GM21723 (cell line): ENCODE results near the gene SLC6A19.
"Not testable (repeated sequence)": the region's sequence is repeated elsewhere in the genome, so short reads cannot be mapped to it uniquely, and the experiment has no call there.

Experiments used
- ATAC-seq: cut with Tn5 transposase; IDR thresholded peaks from one replicate; pipeline ENCODE4 v1.9.1; 2021; ENCODE audit warnings: mild to moderate bottlenecking, moderate library complexity; ENCODE audit not compliant: unreplicated experiment

The SLC6A19 gene

DNA sequence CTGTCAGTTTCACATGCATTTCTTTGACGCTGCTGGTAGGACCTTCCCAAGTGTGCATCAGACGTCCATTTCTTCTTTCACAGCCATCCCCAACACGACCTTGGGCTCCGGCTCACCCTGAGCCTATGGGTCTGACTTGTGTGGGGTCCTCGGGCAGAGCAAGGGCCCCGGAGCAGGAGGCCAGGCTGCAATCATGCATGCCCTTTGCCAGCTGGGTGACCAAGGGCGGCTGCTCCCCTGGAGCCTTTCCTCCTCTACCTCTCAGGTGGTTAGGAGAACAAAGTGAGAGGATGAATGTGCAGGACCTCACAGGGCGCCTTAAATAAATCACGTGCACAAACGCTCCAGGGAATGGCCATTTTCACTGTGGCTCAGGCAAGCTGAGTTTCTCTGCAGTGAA, 60.2 kb downstream of the SLC6A19 start:
- no peak for ATAC-seq

DNA sequence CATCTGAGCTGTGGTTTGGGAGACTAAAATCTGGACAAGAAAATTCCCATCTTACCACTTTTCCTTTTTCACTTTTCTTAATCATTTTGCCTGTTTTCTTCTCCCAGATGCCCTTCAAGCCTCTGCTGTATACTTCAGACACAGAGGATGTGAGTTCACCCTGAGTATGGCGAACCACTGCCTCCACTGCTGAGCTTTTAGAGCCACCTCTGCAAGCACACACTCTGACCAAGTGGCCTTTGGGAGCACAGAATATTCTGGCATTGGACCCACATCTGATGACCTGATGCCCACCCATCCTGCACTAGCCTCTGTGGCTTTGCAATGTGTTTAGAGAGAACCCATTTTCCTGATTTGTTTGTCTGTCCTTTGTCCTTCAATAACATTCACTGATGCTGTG, 61.0 kb downstream of the SLC6A19 start:
- ATAC-seq, result no peak

DNA sequence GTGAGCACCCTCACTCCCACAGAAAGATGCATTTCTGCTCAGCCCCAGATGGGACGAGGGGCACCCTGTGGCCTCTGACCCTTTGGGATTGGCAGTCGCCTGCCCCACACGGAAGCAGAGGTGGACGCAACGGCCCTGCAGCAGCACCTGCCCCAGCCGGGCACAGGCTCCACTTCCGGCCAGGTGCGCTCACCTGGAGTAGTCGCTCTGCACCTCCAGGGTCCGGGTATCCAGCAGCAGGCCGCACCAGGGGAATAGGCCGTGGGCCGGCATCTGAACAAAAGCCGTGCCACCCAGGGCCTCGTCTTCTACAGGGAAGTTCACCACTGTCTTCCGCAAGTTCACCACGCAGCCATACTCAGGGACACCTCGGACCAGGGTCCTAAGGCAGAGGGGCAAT, 62.8 kb downstream of the SLC6A19 start:
- no peak for ATAC-seq

DNA sequence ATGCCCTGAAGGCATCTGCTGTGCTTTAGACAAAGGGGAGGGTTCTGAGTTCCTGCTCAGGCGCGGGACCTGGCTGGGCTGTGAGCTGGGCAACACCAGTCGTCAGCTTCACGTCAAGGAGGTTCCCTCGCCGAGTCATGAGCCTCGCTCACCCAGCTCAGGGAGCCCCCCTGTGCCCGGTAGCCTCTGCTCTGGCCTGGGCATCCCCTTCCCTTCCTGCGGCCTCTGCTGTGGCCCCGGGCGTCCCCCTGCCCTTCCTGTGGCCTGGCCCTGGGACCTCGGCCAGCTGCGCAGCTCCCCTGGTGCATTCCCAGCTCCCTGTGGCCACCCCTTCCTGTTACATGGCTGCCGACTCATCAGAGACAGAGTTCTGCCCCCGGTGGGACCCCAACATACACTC, 63.6 kb downstream of the SLC6A19 start:
- ATAC-seq, result no peak

- ATAC-seq, result no peak
These were observed 64.4 kb downstream of the SLC6A19 start for GRCh38 chr5:1265461-1266455.

DNA sequence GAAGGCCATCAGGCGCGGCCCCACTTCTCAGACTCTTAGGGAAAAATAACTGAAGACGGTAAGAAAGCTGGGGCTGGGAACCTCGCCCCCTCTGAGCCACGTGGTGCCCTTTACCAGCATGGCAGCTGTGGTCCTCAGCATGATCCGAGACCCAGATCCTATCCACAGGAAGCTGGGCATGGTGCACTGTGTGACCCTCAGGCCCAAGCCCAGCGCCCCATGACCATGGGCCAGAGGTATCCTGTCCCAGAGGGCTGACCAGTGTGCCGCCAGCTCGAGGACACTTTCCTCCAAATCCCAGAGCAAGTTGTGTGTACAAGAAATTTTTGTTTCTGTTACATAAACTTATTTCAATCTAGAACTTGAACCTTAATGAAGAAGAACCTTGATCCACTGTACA, 65.4 kb downstream of the SLC6A19 start:
- ATAC-seq, result no peak

DNA sequence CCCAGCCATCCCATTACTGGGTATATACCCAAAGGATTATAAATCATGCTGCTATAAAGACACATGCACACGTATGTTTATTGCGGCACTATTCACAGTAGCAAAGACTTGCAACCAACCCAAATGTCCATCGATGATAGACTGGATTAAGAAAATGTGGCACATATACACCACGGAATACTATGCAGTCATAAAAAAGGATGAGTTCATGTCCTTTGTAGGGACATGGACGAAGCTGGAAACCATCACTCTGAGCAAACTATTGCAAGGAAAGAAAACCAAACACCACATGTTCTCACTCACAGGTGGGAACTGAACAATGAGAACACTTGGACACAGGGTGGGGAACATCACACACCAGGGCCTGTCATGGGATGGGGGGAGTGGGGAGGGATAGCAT, 66.1 kb downstream of the SLC6A19 start:
- not testable (repeated sequence) for ATAC-seq

GRCh38 chr5:1268056-1268455, 66.7 kb downstream of the SLC6A19 start:
- no peak for ATAC-seq

GRCh38 chr5:1268666-1269065, 67.3 kb downstream of the SLC6A19 start:
- no peak for ATAC-seq

DNA sequence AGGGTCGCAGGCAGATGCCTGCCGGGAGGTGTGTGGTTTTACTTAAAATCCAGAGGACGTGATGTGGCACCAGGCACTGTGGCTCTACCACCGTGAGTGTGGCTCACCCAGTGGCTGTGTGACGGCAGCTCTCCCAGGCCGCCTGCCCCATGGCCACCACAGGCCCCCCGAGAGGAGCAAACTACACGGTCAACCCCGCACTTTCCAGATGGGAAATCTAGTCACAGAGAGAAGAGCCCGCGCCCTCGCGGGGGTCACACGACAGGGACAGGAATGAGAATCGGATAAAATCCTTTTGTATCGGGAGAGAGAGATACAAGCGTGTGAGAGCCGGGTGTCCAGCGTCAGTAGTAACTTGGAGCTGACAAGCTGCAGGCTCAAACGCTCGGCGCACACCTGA, 69.0 kb downstream of the SLC6A19 start:
- ATAC-seq, result no peak

GRCh38 chr5:1270933-1271914, 69.8 kb downstream of the SLC6A19 start:
- no peak for ATAC-seq

DNA sequence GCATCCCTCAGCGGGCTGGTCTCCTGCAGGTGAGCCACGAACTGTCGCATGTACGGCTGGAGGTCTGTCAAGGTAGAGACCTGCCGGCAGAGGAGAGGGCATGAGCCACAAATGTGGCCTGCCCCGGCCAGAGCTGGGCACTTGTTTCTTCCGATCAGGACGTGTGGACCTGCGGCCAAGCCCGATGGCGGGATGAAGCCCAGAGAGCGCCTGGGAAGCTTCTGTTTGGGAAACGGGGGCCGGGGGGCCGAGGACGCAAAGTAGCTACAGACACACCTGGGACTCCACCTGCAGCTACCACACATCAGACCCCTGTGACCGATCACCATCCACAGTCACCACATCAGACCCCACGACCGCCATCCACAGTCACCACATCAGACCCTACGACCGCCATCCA, 70.8 kb downstream of the SLC6A19 start:
- ATAC-seq, result no peak

DNA sequence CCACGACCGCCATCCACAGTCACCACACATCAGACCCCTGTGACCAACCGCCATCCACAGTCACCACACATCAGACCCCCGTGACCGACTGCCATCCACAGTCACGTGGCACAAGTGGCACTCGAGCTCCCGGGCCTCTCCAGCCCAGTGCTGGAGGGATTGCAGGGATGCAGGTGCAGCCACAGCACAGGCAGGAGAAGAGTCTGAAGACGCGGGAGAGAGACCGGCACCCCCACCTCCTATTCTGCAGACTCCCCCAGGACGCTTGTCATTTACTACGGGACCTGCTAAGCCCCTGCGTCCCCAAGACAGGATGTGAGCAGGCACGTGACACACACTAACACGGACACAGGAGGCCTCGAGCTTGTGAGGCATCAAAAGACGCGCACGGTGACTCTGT, 72.3 kb downstream of the SLC6A19 start:
- no peak for ATAC-seq

DNA sequence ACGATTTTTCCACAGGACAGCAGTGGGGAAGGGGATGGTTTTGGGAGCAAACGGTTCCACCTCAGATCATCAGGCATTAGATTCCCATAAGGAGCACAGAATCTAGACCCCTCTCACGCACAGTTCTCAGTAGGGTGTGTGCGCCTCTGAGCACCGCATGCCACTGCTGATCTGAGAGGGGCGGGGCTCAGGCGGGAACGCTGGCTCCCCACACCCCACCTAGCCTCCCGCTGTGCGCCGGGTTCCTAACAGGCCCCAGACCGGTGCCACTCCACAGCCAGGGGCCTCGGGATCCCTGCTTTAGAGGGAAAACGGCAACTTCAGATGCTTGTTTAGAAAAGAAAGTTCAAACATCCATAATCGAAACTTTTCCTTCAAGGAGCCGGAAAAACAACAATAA, 73.1 kb downstream of the SLC6A19 start:
- no peak for ATAC-seq
